HG03469 (cell line): ENCODE measurements around the gene LRRC26.
A peak's percentile ranks its signal among the peaks of the same experiment; 100 is the strongest.

Experiments used
- ATAC-seq: cut with Tn5 transposase; IDR thresholded peaks from one replicate; pipeline ENCODE4 v1.9.1; 2021; ENCODE audit warnings: mild to moderate bottlenecking, moderate library complexity, moderate number of reproducible peaks; ENCODE audit not compliant: unreplicated experiment

The LRRC26 gene, protein sequence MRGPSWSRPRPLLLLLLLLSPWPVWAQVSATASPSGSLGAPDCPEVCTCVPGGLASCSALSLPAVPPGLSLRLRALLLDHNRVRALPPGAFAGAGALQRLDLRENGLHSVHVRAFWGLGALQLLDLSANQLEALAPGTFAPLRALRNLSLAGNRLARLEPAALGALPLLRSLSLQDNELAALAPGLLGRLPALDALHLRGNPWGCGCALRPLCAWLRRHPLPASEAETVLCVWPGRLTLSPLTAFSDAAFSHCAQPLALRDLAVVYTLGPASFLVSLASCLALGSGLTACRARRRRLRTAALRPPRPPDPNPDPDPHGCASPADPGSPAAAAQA

DNA sequence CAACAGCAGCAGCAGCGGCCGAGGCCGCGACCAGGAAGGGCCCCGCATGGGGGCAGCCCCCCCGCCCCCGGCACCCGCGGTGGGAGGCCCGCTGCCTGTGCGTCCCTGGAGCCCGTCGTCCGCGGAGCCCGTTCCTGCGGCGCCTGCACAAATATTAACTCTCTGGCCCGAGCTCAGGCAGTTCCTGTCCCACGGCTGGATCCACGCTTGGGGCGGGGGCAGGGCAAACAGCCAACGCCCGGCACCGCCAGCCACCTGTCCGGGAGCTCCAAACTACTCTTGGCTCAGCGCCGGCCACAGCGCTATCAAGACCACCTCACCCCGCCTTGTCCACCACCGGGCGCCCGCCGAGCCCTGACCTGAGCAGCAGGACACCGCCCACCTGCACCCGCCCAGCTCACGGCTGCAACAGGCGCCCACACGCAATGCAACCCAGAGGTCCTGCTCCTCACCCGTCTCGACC, at the start of gene LRRC26:
LRRC26 (minus strand) TSS at position 156 of the 463 bp plus-strand sequence; CDS start at position 48, 108 bp downstream.
- no peak for ATAC-seq

GRCh38 chr9:137218754-137219271, 49.0 kb upstream of the LRRC26 start:
- no peak for ATAC-seq

- no peak for ATAC-seq
Observed at GRCh38 chr9:137218212-137218753, 48.4 kb upstream of the LRRC26 start.

- ATAC-seq, result no peak
Observed at GRCh38 chr9:137217276-137218211, 47.7 kb upstream of the LRRC26 start.

- no peak for ATAC-seq
Observed at GRCh38 chr9:137216188-137216965, 46.5 kb upstream of the LRRC26 start.

DNA sequence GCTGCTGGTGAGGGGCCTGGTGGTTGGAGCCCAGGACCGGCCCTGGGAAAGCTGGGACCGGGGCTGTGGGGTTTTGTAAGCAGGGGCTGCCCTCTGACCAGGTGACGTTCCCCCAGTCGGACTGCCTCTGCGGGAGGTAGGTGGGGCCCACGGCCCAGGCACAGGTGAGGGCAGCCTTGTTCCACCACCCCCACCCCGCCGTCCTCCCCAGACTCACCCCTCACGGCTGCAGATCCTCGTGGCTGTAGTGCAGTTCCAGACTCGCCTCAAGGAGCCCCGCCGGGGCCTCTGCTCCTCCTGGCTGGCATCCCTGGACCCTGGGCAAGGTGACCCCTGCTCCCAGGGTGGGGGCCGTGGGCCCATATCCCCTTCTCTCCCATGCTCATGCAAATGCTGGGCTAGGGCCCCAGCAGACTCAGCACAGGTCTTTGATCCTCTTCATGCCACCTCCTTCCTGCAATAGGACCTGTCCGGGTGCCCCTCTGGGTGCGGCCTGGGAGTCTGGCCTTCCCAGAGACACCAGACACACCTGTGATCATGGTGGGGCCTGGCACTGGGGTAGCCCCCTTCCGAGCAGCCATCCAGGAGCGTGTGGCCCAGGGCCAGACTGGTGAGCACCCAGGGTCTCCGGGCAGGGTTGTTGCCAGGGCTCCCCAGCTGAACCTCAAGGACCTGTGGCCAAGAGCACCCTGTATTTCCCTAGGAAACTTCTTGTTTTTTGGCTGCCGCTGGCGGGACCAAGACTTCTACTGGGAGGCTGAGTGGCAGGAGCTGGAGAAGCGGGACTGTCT, 45.5 kb upstream of the LRRC26 start:
- no peak for ATAC-seq

GRCh38 chr9:137214620-137215019, 44.8 kb upstream of the LRRC26 start:
- ATAC-seq, result no peak

- no peak for ATAC-seq
Observed at GRCh38 chr9:137213160-137214060, 43.6 kb upstream of the LRRC26 start.

DNA sequence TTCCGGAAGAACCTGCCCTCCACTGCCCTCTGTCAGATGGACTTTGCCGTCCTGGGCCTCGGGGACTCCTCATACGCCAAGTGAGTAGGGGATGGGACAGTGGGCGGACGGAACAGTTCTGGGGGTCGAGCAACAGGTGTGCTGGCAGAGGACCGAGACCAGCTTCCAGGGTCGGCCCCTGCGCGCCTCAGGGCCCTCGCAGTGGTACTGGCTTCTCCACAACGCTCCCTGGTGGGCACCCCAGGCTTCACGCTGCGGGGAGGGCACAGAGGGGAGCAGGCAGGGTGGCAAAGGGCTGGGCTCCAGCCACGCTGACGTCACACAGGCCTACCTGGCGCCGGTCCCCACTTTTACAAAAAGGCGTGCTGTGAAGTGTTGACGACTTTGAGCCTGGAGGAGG, 42.7 kb upstream of the LRRC26 start:
- ATAC-seq, result no peak

GRCh38 chr9:137211532-137211931, 41.7 kb upstream of the LRRC26 start:
- no peak for ATAC-seq

DNA sequence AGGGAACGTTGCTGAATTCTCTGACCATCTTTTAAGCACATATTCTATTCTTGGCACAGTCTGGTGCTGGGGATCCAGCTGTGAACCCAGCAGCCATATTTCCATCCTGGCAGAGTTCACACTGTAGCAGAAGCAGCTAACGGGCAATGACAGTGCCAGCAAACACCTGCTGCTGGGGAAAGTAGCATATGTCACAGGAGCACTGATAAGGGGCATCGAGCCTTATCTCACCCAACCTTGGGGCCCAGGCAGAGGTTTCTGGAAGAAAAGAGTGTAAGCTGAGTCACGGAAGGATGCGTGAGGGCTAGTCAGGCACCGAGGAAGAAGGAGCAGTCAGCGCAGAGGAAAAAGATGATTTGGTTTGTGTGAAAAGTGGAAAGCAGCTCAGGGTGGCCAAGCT, 36.8 kb upstream of the LRRC26 start:
- ATAC-seq, result no peak

DNA sequence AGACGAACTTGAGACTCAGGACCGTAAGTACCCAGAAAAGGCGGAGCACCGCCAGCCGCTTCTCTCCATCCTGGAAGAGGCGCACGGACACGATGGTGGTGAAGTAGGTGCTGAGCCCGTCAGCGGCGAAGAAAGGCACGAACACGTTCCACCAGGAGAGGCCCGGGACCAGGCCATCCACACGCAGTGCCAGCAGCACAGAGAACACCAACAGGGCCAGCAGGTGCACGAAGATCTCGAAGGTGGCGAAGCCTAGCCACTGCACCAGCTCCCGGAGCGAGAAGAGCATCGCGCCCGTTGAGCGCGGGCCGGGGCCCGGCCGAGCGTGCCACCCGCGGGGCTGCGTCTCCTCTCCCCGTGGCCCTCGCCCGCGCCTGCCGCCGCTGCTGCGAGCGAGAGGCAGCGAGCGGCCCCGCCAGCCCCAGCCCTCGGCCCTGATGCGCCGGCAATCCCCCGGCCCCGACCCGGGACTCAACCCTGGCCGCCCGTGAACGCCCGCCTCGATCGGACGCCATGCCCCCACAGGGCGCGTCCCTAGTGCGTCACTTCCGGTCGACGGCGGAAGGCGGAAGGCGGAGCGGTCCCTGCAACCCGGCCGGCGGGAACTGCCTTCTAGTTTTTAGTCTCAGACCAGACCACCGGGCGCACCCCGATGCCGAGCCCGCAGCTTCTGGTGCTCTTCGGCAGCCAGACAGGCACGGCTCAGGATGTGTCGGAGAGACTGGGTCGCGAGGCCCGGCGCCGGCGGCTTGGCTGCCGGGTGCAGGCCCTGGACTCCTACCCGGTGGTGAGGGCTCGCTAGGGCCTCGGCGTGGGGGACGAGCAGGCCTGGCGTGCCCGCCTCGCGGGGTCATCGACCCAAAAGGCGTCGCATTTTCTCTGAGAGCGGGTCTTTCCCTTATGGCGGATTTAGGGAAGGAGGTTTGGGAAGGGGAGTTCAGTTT, 35.5 kb upstream of the LRRC26 start, which contains the start of the genes NDOR1 and TMEM203:
NDOR1 (plus strand) TSS at position 575 of the 944 bp plus-strand sequence; CDS start at position 653, 78 bp downstream.
TMEM203 (minus strand) TSS at position 523 of the 944 bp plus-strand sequence; CDS start at position 289, 234 bp downstream.
- ATAC-seq, result peak; percentile 36

GRCh38 chr9:137204731-137205125, 34.9 kb upstream of the LRRC26 start:
- ATAC-seq, result no peak

- no peak for ATAC-seq
Observed at GRCh38 chr9:137202966-137203365, 33.1 kb upstream of the LRRC26 start.

GRCh38 chr9:137201205-137201868, 31.5 kb upstream of the LRRC26 start:
- no peak for ATAC-seq

DNA sequence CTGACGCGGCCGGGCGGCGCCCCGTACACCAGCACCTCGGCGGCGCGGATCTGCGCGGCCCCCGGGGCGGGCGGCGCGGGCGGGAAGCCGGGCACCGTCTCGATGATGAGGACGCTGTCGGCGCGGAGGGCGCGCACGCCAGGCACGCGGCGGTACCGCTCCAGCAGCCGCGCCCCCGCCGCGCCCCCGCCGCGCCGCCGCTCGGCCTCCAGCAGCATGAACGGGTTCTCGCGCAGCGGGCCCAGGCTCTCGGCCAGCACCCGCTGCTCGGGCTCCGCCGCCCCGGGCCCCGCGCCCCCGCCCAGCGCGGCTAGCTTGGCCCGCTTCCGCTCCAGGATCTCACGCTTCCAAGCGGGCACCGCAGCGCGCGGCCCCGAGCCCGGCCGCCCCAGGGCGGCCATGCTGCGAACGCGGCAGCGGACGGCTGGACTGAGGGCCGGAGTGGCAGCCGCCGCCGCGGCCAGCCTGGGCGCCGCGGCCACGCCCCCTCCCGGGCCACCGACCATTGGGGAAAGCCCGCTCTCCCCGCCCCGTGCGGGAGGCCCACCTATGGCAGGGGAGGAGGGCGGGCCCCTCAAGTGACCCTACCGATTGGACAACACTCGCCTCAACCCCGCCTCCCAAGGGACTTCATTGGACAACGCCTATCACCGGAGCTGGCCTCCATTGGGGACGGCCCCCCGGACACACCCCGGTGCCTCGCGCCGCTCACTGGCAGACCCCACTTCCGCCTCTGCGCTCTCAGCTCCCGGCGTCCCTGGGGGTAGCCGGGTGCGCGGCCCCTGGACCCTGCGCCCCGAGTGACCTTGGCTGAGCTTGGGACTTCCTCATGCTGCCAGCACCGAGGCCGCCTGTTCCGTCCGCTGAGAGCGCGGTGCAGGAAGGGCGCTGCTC, 30.7 kb upstream of the LRRC26 start, which contains the start of gene TPRN:
TPRN (minus strand) TSS at position 431 of the 894 bp plus-strand sequence; CDS start at position 401, 30 bp downstream.
- ATAC-seq, result peak; percentile 61
